ENCODE results near the gene EP300.
"Not testable (repeated sequence)": the region's sequence is repeated elsewhere in the genome, so short reads cannot be mapped to it uniquely, and the experiment has no call there.

Gene EP300

GRCh38 chr22:41078931-41079330 lies 13.5 kb upstream of the EP300 start:
- no peak for DNase-seq (ENCODE audit: low read depth in 2 of 2, low spot score in 1 of 2)

GRCh38 chr22:41085842-41086241 lies 6.5 kb upstream of the EP300 start:
- DNase-seq (ENCODE audit: low read depth in 2 of 2, low spot score in 1 of 2) = no peak

GRCh38 chr22:41091132-41092022 lies 1.0 kb upstream of the EP300 start:
- DNase-seq (ENCODE audit: low read depth in 2 of 2, low spot score in 1 of 2) = peak; percentile 99

- no peak for DNase-seq (ENCODE audit: low read depth in 2 of 2, low spot score in 1 of 2)
These were observed 537 bp downstream of the EP300 start for GRCh38 chr22:41092847-41093411.

GRCh38 chr22:41094041-41094593 lies 1.7 kb downstream of the EP300 start:
- no peak for DNase-seq (ENCODE audit: low read depth in 2 of 2, low spot score in 1 of 2)

GRCh38 chr22:41096391-41096790 lies 4.0 kb downstream of the EP300 start:
- no peak for DNase-seq (ENCODE audit: low read depth in 2 of 2, low spot score in 1 of 2)

GRCh38 chr22:41096841-41097240 lies 4.4 kb downstream of the EP300 start:
- DNase-seq (ENCODE audit: low read depth in 2 of 2, low spot score in 1 of 2) = no peak

GRCh38 chr22:41099036-41099435 lies 6.6 kb downstream of the EP300 start:
- no peak for DNase-seq (ENCODE audit: low read depth in 2 of 2, low spot score in 1 of 2)

- no peak for DNase-seq (ENCODE audit: low read depth in 2 of 2, low spot score in 1 of 2)
These were observed 14.0 kb downstream of the EP300 start for GRCh38 chr22:41106122-41106968.

GRCh38 chr22:41106969-41107325 lies 14.6 kb downstream of the EP300 start:
- not testable (repeated sequence) for DNase-seq (ENCODE audit: low read depth in 2 of 2, low spot score in 1 of 2)

GRCh38 chr22:41110968-41111367 lies 18.6 kb downstream of the EP300 start:
- DNase-seq (ENCODE audit: low read depth in 2 of 2, low spot score in 1 of 2) = no peak

GRCh38 chr22:41116342-41116741 lies 23.9 kb downstream of the EP300 start:
- no peak for DNase-seq (ENCODE audit: low read depth in 2 of 2, low spot score in 1 of 2)

- DNase-seq (ENCODE audit: low read depth in 2 of 2, low spot score in 1 of 2) = no peak
These were observed 25.0 kb downstream of the EP300 start for GRCh38 chr22:41117127-41117965.

- no peak for DNase-seq (ENCODE audit: low read depth in 2 of 2, low spot score in 1 of 2)
These were observed 30.8 kb downstream of the EP300 start for GRCh38 chr22:41123151-41123550.

GRCh38 chr22:41124086-41124485 lies 31.7 kb downstream of the EP300 start:
- DNase-seq (ENCODE audit: low read depth in 2 of 2, low spot score in 1 of 2) = no peak

- DNase-seq (ENCODE audit: low read depth in 2 of 2, low spot score in 1 of 2) = no peak
These were observed 35.1 kb downstream of the EP300 start for GRCh38 chr22:41127451-41127850.

GRCh38 chr22:41128606-41129005 lies 36.2 kb downstream of the EP300 start:
- no peak for DNase-seq (ENCODE audit: low read depth in 2 of 2, low spot score in 1 of 2)

GRCh38 chr22:41132550-41132949 lies 40.2 kb downstream of the EP300 start:
- no peak for DNase-seq (ENCODE audit: low read depth in 2 of 2, low spot score in 1 of 2)

- DNase-seq (ENCODE audit: low read depth in 2 of 2, low spot score in 1 of 2) = no peak
These were observed 48.1 kb downstream of the EP300 start for GRCh38 chr22:41140365-41140957.

- DNase-seq (ENCODE audit: low read depth in 2 of 2, low spot score in 1 of 2) = not testable (repeated sequence)
These were observed 53.5 kb downstream of the EP300 start for GRCh38 chr22:41145921-41146320.
